ENCODE measurements around the gene TTLL9.

Gene TTLL9

GRCh38 chr20:31930779-31931178 is 60.3 kb downstream of the TTLL9 start:
- no peak for TF ChIP-seq ZNF70 (CRISPR knock-in tag; IDR thresholded peaks at IDR 0.05)
- TF ChIP-seq TCF4 (CRISPR knock-in tag; IDR thresholded peaks at IDR 0.05; ENCODE audit: borderline replicate concordance), result no peak
- TF ChIP-seq ESRRG (CRISPR knock-in tag; IDR thresholded peaks at IDR 0.05), result no peak
- no peak for TF ChIP-seq PATZ1 (CRISPR knock-in tag; IDR thresholded peaks at IDR 0.05; ENCODE audit: borderline replicate concordance)
- no peak for TF ChIP-seq POU6F1 (CRISPR knock-in tag; IDR thresholded peaks at IDR 0.05; ENCODE audit: borderline replicate concordance, low read depth)
- no peak for TF ChIP-seq GLIS3 (CRISPR knock-in tag; IDR thresholded peaks at IDR 0.05)
- TF ChIP-seq ZFP3 (CRISPR knock-in tag; IDR thresholded peaks at IDR 0.05), result no peak
- TF ChIP-seq OSR1 (CRISPR knock-in tag; IDR thresholded peaks at IDR 0.05), result no peak
- TF ChIP-seq CSRNP3 (CRISPR knock-in tag; IDR thresholded peaks at IDR 0.05), result no peak
- no peak for TF ChIP-seq CSDC2 (CRISPR knock-in tag; IDR thresholded peaks at IDR 0.05)
- TF ChIP-seq PPARA (CRISPR knock-in tag; IDR thresholded peaks at IDR 0.05; ENCODE audit: borderline replicate concordance), result no peak
- TF ChIP-seq ZNF8 (CRISPR knock-in tag; IDR thresholded peaks at IDR 0.05), result no peak
- TF ChIP-seq RARB (CRISPR knock-in tag; IDR thresholded peaks at IDR 0.05), result no peak
- no peak for ATAC-seq

- TF ChIP-seq ARNTL (CRISPR knock-in tag; IDR thresholded peaks at IDR 0.05; ENCODE audit: borderline replicate concordance, low read depth) (no peak), CSRNP3 (CRISPR knock-in tag; IDR thresholded peaks at IDR 0.05) (no peak), SNAI2 (CRISPR knock-in tag; IDR thresholded peaks at IDR 0.05) (no peak), ZFP30 (CRISPR knock-in tag; IDR thresholded peaks at IDR 0.05) (no peak), GLIS3 (CRISPR knock-in tag; IDR thresholded peaks at IDR 0.05) (no peak), TCF4 (CRISPR knock-in tag; IDR thresholded peaks at IDR 0.05; ENCODE audit: borderline replicate concordance) (no peak), BACH2 (CRISPR knock-in tag; IDR thresholded peaks at IDR 0.05; ENCODE audit: borderline replicate concordance) (no peak), ESRRG (CRISPR knock-in tag; IDR thresholded peaks at IDR 0.05) (no peak), CSDC2 (CRISPR knock-in tag; IDR thresholded peaks at IDR 0.05) (no peak), POU6F1 (CRISPR knock-in tag; IDR thresholded peaks at IDR 0.05; ENCODE audit: borderline replicate concordance, low read depth) (no peak), ZNF70 (CRISPR knock-in tag; IDR thresholded peaks at IDR 0.05) (no peak), TOX (CRISPR knock-in tag; IDR thresholded peaks at IDR 0.05; ENCODE audit: borderline replicate concordance) (no peak), OSR1 (CRISPR knock-in tag; IDR thresholded peaks at IDR 0.05) (no peak), ZNF8 (CRISPR knock-in tag; IDR thresholded peaks at IDR 0.05) (no peak)
- no peak for ATAC-seq
Observed at GRCh38 chr20:31933698-31934097, 63.3 kb downstream of the TTLL9 start.

- no peak for ATAC-seq
- TF ChIP-seq ARNTL (CRISPR knock-in tag; IDR thresholded peaks at IDR 0.05; ENCODE audit: borderline replicate concordance, low read depth) (no peak), ZNF70 (CRISPR knock-in tag; IDR thresholded peaks at IDR 0.05) (no peak), GLIS3 (CRISPR knock-in tag; IDR thresholded peaks at IDR 0.05) (no peak), ISL1 (CRISPR knock-in tag; IDR thresholded peaks at IDR 0.05) (no peak), PATZ1 (CRISPR knock-in tag; IDR thresholded peaks at IDR 0.05; ENCODE audit: borderline replicate concordance) (no peak), BACH2 (CRISPR knock-in tag; IDR thresholded peaks at IDR 0.05; ENCODE audit: borderline replicate concordance) (no peak), TSHZ2 (CRISPR knock-in tag; IDR thresholded peaks at IDR 0.05) (no peak), ZNF565 (CRISPR knock-in tag; conservative IDR thresholded peaks at IDR 0.05; ENCODE audit: low read depth) (no peak), SNAI2 (CRISPR knock-in tag; IDR thresholded peaks at IDR 0.05) (no peak), ZC3H10 (CRISPR knock-in tag; IDR thresholded peaks at IDR 0.05) (no peak), CSDC2 (CRISPR knock-in tag; IDR thresholded peaks at IDR 0.05) (no peak), ESRRG (CRISPR knock-in tag; IDR thresholded peaks at IDR 0.05) (no peak)
Observed at GRCh38 chr20:31934491-31934890, 64.1 kb downstream of the TTLL9 start.
